ENCODE results near the gene TMPRSS6.

Gene TMPRSS6

DNA sequence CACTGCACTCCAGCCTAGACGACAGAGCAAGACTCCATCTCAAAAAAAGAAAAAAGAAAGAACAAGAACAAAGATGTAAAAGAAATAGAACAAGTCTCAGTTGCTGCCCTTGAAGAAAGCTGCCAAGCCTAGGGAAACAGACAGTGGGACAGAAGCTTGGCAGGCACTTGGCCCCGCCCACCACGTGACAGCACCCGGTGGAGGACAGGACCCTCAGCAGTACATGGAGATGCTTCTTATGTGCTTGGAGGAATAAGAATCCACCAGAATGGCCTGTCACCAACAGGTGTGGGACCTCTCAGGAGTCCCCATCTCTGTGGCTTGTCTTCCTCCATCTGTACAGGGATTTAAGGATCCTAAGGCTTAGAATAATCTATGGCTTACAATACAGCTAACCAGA, 7.6 kb upstream of the TMPRSS6 start:
- no peak for DNase-seq (ENCODE audit: low read depth)

DNA sequence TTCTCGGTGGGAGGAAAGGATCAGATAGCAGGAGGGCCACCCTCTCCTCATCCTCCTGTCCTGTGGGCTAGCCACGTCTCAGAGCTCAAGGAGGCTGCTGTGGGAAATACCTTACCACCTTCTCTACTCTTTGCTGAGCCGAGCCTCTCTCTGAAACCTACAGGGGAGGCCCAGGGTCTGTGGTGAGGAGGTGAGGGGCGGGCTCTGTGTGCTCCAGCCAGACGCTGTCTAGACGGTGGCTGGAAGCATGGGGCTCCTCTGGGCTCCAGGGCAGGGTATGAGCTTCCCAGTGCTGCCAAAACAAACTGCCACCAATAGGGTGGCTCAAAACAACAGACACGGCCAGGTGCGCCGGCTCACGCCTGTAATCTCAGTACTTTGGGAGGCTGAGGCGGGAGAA, 5.5 kb upstream of the TMPRSS6 start:
- DNase-seq (ENCODE audit: low read depth): no peak

DNA sequence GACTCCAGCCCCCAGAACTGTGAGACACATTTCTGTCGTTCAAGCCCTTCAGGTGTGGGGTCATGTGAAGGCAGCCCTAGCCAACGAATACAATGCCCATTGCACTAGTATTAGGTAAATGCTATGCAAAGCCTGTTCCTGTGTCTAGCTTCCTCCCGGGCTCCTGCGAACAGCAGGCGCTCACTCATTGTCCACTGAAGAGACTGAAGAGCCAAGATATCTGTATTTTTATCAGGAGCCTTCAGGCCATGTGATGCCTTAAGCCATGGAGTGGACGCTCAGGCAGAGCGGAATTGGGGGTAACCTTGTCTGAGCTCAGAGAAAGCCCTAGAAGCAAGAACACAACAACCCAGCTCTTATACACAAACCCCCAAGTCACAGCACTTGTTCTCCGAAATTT, 4.2 kb upstream of the TMPRSS6 start:
- no peak for DNase-seq (ENCODE audit: low read depth)

DNA sequence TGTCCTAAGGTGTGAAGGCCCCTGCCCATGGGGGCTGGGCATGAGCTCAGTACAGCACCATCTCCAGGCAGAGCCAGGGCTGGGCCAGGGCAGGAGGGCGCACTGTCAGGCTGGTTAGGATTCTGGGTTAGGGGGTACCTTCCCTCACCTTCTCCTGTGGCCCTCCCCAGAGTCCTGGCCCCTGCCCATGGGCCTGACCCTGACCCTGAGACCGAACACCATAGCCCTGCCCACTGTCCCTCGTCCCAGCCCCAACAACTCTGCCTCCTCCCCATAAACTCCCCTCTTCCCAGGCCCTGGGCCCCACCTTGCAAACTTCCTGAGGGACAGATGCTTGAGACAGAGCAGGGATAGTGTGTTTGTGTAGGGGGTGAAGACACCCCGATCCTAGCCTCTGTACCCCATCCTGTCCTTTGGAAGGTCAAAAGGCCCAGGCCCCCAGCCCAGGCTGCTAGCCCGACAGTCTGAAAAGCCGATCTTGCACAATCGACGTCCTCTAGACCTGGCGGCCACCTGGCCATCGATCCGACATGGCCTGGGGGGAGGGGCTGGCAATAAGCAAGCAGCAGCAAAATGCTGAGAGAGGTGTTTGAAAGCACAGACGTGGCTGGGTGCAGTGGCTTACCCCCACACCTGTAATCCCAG, 2.7 kb upstream of the TMPRSS6 start:
- no peak for DNase-seq (ENCODE audit: low read depth)

DNA sequence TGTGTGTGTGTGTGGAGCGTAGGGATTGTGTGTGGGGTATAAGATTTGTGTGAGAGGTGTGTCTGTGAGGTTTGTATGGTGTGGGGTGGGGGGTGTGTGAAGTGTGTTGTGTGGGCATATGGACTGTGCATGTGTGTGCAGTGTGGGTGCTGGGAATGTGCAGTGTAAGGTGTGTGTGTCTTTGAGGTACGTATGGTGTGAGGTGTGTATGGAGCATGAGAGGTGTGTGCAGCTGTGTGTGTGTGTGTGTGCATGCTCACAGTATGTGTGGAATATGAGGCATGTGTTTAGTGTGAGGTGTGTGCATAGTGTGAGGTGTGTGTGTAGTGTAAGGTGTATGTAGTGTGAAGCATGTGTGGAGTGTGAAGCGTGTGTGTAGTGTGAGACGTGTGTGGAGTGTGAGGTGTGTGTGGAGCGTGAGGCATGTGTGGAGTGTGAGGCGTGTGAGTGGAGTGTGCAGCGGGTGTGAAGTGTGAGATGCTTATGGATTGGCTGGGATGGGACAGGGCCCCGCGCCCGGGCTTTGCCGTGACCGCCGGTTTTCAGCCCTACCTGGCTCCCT, 1.7 kb upstream of the TMPRSS6 start:
- DNase-seq (ENCODE audit: low read depth): no peak

DNA sequence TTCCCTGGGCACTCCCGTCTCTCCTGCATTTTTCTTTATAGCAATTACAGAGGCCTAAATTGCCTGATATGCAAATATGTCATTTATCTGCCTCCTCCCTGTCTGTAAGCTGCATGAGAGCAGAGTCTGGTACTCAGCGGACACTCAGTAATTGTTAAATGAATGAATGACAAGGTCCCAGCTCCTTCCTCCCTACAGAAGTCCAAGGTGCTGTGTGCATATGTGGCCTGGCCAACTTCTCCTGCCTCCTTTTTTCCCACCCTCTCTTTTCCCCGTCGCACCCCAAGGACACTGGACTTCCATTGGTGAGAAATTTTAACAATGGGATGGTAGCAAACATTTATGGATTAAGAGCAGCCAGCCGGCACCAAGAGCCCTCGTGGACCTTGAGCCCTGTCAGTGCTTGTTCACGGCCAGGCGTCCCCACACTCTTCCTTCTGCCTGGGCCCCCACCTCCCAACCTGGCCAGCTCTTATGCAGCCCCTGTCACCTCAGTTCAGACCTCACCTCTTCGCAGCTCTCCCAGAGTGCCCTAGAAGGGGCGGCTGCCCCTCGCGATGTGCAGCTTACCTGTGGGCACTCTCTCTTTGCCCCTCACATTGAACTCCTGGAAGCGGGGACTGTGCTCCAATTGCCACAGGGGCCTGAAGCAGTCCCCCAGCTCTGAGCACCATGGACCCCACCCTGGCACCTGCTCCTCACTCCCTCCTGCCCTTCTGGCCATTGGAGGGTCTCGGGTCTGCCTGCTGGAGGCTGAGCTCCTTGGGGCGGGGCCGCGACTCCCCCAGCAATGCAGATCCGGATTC, 1.5 kb downstream of the TMPRSS6 start:
- DNase-seq (ENCODE audit: low read depth): no peak

DNA sequence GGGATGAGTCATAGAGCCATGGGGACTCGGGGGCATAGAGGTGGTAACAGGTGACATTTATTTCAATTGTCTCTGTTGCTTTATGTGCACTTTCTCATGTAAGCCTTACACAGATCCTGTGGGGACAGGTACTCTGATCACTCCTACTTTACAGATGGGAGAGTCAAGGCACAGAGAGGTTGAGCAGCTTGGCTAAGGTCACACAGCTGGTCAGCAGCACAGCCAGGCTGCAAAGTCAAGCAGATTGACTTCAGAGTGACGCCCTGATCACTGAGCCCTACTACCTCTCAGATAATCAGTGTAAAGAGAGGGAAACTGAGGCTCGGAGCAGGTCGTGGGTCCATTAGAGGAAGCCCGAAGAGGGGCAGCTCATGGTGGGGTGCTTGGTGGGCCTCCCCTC, 3.5 kb downstream of the TMPRSS6 start:
- no peak for DNase-seq (ENCODE audit: low read depth)

DNA sequence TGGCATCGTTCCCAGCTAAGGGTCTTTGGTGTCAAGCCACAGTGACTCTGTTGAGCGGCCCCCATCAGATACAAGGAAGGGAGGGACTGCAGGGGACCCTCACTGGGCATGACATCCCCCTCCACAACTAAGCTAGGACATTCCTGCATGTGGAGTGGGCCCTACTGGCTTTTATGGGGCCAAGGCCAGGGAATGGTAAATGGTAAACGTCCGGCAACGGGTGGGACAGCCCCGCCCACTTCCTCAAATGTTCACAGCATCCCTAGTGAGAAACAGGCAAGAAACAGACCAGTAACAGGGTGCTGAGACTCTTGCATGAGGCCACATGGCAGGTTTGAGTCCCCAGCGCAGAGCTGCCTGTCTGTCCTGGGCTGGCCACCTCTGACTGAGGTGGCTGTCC, 4.4 kb downstream of the TMPRSS6 start:
- no peak for DNase-seq (ENCODE audit: low read depth)

DNA sequence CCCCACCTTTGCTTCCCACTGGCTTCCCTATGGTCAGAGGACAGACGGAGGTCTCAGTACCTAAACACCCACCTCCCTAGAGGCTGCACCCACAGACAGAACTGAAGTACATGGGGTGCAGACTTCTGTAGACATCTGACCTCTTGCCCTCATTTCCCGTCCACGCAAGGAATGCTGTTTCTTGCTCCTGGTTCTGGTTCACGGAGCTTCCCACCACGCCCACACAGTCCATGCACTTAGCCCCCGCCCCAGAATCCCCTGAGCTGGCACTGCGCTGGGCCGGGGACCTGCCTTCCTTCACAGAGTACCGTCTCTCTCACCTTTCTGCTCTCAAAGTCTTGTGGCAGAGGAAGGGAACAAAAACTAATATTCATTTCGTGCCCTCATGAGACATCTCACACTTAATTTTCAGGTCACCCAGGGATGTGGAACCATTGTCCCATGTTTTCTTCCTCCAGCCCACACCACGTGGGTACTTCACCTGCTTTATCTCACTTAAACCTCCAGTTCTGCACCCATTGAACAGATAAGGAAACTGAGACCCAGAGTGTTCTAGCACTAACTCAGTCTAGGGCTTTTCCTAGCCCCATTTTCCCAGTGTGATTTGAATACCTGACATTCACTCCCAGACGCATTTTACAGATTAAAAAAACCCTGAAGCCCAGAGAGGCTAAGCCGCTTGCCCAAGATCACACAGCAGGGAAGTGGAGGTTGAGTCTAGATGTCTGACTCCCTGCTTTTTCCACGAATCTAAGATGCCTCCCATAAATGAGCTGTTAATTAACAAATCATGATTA, 5.7 kb downstream of the TMPRSS6 start:
- DNase-seq (ENCODE audit: low read depth): no peak

DNA sequence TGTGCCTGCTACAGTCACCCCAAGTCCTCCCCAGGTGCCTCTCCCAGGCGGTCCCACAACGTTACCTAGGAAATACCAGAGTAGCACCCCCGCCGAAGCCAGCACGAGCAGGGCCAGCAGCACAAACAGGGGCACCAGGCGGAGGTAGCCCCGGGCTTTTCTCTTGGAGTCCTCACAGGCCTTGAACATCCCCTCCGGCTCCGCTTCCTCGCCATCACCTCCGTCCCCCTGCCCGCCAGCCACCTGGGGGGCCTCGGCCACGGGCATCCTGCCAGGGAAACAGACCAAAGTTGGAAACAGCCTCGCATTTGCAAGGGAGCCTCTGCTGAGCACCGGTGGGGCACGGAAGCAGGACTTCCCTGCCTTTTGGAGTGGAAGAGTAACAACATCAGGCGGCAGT, 6.4 kb downstream of the TMPRSS6 start:
- no peak for DNase-seq (ENCODE audit: low read depth)

DNA sequence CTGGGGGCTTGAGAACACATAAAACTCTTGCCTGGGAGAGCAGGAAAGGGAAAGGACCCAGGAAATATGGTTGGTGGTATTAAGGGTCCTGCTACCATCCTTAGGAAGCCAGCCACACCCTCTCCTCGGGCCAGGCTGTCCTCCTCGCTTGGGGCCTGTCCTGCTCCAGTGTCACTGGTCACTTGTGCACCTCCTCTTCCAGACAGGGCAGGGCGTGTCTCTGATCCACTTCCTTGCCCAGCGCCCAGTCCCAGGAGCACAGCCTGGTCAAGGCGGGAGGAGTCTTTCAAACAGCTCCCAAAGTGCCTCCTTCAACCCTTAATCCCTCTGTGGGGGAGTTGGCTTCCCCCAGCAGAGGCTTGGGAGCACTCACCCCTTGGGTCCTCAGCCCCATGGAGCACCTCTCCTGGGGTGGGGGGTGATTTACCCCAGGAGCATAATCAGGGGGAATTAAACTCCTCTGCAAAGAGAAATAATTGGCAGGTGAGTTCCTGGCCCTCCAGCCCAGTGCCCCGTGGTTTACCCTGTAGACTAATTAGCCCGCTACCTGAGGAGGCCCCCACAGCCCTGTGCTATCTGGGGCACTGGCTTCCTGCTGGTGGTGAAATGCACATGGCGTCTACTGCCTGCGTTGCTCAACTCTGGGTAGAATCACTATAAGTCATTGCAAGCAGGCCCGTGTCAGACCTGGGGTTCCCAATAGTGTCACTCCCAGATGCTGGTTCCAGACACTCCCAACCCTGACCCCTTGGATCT, 8.0 kb downstream of the TMPRSS6 start:
- no peak for DNase-seq (ENCODE audit: low read depth)

DNA sequence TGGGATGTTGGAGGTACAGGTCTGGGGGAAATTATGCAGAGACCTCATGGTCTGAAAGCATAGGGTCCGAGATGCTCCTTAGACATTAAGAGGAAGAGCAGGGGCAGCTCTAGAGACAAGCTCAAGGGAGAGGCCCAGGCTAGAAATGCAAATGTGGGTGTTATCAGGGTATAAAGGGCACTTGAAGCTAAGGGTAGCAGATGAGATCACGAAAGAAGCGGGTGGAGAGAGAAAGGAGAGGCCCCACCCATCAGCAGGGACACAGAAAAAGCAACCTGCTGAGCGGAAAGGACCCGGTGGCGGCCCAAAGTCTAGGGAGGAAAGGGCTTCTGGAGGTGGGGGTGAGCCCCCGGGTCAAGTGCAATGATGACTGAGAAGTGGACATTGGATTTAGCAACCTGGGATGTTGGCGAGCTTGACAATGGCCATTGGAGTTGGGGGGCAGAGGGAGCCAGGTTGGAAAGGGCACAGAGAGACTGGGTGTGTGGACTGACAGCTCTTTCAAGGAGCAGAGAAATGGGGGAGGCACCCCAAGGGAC, 8.9 kb downstream of the TMPRSS6 start:
- DNase-seq (ENCODE audit: low read depth): no peak

DNA sequence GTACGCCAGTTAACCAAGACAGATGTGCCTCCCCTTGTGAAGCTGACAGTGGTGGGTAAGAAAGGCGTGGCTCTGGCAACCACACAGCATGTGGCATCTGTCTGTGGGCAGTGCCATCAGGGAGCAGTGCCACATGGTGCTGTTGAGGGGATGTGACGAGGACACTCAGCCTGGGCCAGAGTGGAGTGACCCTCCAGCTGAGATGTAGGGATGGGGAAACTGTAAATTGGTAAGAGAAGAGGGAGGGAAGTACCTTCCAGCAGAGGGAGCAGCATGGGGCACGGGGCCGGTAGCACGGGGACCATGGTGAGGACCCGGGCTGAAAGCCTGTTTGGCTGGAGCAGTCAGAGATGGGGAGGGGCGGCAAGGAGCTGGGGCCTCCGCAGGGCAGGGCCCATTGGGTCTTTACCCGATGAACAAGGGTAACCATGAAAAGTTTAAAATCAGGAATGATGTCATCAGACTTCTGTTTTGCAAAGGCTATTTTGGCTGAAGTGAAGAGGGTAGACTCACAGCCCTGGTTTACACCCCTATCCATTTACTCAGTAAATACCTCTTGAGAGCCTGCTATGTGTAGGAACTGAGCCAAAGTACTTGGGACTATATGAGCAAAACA, 10.4 kb downstream of the TMPRSS6 start:
- no peak for DNase-seq (ENCODE audit: low read depth)

DNA sequence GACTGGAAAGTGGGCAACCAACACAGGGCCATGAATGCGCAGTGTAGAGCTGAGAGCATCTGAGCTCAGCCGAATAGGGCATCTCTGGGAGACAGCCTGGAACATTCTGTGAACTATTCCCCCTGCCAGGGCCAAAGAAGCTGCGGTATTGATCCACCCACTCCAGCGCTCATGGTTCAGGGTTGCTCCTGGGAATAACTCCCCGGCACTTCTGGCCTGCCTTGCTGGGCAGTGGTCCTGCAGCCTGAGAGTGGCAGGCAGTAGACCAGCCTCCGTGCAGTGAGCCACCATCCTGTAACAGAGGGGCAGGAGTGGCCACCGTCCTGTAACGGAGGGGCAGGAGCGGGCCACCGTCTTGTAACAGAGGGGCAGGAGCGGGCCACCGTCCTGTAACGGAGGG, 12.2 kb downstream of the TMPRSS6 start:
- no peak for DNase-seq (ENCODE audit: low read depth)

DNA sequence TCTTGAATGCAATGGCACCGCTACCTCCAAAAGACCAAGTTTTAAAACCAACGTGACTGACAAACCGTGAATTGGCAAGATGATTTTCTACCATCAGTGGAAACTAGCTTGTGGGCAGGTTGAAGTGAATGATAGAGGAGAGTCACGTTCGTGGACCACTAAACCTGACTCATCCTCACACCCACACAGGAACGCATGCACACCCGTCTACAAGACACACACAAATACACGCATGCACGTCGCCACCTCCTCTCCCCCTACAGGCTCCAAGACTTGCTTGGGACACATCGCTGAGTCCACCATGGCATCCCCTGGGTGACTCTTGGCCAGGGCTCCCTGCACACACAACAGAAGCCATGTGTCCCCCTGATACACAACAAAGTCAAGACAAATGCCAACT, 14.4 kb downstream of the TMPRSS6 start:
- DNase-seq (ENCODE audit: low read depth): no peak

DNA sequence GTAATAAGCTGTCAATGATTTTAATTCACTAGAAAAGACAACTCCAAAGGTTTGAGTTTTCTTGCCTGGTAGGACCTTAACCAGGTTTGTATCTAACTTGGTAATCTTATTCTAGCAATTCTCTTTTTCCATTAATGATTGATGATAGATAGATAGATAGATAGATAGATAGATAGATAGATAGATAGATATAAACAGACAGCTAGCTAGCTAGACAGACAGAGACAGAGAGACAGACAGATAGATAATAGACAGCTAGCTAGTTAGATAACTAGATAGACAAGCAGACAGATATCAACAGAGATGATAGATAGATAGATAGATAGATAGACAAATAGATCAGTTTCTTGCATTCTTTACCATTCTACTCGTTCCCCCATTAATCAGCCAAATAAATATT, 15.3 kb downstream of the TMPRSS6 start:
- no peak for DNase-seq (ENCODE audit: low read depth)

DNA sequence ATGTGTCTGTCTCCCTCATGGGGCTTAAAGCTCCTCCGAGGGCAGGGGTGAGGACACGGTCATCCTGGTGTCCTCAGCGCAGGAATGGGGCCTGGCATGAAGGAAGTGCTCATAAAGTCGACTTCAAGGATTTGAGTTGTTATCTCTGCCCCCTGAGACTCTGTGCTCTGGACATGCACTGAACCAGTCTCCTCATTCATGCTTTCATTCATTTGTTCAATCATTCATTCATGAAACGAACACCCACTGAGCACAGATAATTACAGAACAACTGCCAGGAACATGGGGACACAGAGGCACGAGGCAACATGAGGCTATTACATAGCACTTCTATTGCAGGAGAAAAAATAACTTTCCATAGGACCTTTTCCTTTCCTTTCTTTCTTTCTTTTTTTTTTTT, 16.5 kb downstream of the TMPRSS6 start:
- DNase-seq (ENCODE audit: low read depth): no peak

DNA sequence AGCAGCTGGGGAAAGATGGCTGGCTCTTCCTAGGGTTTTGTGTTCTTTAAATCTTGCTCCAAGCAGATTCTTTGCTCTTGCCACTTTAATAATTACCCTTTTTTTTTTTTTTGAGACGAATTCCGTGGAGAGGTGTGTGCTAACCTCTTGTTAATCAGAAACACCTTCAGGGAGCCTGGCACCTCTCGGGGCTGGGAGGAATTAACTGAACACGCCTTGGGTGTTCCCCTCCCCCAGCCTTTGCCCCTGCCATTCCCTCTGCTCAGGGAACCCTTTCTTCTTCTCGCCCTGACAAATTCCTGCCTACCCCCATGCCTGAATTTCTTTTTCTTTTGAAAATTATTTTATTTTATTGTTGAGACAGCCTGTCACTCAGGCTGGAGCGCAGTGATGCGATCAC, 17.5 kb downstream of the TMPRSS6 start:
- no peak for DNase-seq (ENCODE audit: low read depth)

DNA sequence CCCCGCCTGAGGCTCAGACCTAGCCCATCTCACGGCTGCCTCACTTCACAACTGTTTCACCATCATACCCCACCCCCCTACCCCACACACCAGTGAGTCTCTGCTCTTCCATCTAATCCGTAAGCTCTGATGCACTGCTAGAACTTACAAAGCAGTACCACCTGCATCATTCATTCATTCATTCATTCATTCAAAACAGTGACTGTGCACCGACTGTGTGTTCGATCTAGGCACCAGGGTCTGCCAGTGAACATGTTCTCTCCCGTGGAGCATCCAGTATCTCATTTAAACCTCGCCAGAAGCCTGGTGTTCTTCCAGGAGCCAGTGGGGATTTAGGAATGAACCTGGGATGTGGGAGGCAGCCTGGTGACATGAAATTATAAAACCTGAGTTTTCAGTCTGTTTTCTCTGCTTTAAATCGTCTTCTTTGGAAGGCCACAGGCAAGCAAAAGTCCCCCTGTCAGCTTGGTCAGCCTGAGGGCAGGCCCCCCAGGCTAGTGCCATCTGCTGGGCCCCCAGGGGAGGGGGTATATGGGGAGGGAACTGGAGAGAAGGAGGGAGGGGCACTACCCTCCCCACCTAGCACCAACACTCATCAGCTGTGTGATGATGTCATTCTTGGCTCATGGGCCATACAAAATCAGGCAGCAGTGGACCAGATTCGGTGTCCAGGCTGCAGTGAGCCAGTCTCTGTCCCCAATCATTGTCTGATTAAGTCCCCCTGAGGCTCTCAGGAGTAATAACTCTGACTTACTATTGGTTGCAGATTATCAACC, 18.4 kb downstream of the TMPRSS6 start:
- no peak for DNase-seq (ENCODE audit: low read depth)

DNA sequence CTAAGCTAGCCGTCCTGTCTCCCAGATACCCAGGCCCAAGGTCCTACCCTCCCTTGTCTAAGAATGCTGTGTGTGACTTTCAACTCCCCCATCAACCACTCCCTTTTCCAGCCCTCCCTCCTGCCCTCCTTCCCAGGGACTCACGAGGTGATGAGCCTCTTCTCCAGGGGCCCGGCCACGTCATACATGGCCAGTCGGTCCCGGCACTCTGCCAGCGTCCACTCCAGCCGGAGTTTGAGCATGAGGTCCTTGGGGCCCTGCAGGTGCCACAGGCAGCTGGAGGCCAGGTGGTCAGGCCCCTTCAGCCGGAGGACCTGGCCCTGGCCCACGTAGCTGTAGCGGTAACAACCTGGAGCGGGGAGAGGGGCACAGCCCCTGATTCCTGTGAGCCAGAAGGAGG, 20.1 kb downstream of the TMPRSS6 start:
- DNase-seq (ENCODE audit: low read depth): no peak
